Liver (tissue), 9 donors: Measurements from ENCODE around the gene DDX31. TPM values are rescaled to one million over a fixed set of nuclear protein-coding genes. Genes with fewer than 3 reads are reported as not detected.

ENCODE experiments used
- DNase-seq: peaks from one replicate; pipeline ENCODE4 v3.0.0-alpha.2; 2017; ENCODE audit warnings: low spot score
- H3K27ac ChIP-seq, 2 donors: one replicate each; pipeline ENCODE4 v1.7.0; 2013; ENCODE audit warnings: inconsistent platforms in 2 of 2, low read length in 2 of 2, control low read depth in 1 of 2, low read depth in 1 of 2, mild to moderate bottlenecking in 1 of 2
- H3K27me3 ChIP-seq, 4 donors: one replicate each; pipeline versions ENCODE4 v1.6.1 to v1.7.0; 2013; ENCODE audit warnings: low read length in 3 of 4, inconsistent platforms in 1 of 4, mild to moderate bottlenecking in 1 of 4, moderate library complexity in 1 of 4; ENCODE audit not compliant: control insufficient read depth in 4 of 4, insufficient read depth in 4 of 4
- H3K36me3 ChIP-seq, 4 donors: one replicate each; pipeline versions ENCODE4 v1.6.1 to v1.7.0; 2013; ENCODE audit warnings: low read length in 3 of 4, mild to moderate bottlenecking in 3 of 4, low read depth in 1 of 4, moderate library complexity in 1 of 4; ENCODE audit not compliant: control insufficient read depth in 4 of 4, insufficient read depth in 3 of 4
- H3K4me1 ChIP-seq, 4 donors: one replicate each; pipeline versions ENCODE4 v1.6.1 to v1.7.0; 2013; ENCODE audit warnings: low read length in 3 of 4, mild to moderate bottlenecking in 3 of 4, moderate library complexity in 1 of 4; ENCODE audit not compliant: control insufficient read depth in 4 of 4, insufficient read depth in 4 of 4
- H3K4me3 ChIP-seq, 3 donors: one replicate each; pipeline versions ENCODE4 v1.6.1 to v1.7.0; 2013; ENCODE audit warnings: low read length in 3 of 3, control low read depth in 1 of 3, low read depth in 1 of 3, mild to moderate bottlenecking in 1 of 3
- H3K9ac ChIP-seq, 2 donors: one replicate each; pipeline ENCODE4 v1.7.0; 2013; ENCODE audit warnings: low read length in 2 of 2, mild to moderate bottlenecking in 2 of 2, moderate library complexity in 2 of 2, control low read depth in 1 of 2, low read depth in 1 of 2
- H3K9me3 ChIP-seq, 4 donors: one replicate each; pipeline versions ENCODE4 v1.6.1 to v1.7.0; 2013; ENCODE audit warnings: low read length in 3 of 4; ENCODE audit not compliant: control insufficient read depth in 4 of 4
- ATF3 ChIP-seq: IDR thresholded peaks from 2 replicates; pipeline ENCODE4 v1.6.1; 2016; ENCODE audit warnings: antibody characterized with exemption
- EGR1 ChIP-seq, 2 donors: IDR thresholded peaks; 2 replicates each; pipeline ENCODE4 v1.6.1; 2016 to 2018; ENCODE audit warnings: antibody characterized with exemption in 2 of 2, low read depth in 2 of 2
- FOXA1 ChIP-seq: IDR thresholded peaks from 2 replicates; pipeline ENCODE4 v1.6.1; 2016; ENCODE audit warnings: antibody characterized with exemption
- FOXA2 ChIP-seq: IDR thresholded peaks from 2 replicates; pipeline ENCODE4 v1.6.1; 2016; ENCODE audit warnings: antibody characterized with exemption
- GABPA ChIP-seq, 2 donors: IDR thresholded peaks in 1 of 2; conservative IDR thresholded peaks in 1 of 2; 2 replicates each; pipeline ENCODE4 v1.6.1; 2016; ENCODE audit warnings: antibody characterized with exemption in 2 of 2, mild to moderate bottlenecking in 1 of 2, moderate library complexity in 1 of 2
- HNF4A ChIP-seq, 2 donors: conservative IDR thresholded peaks; 2 replicates each; pipeline ENCODE4 v1.6.1; 2016; ENCODE audit warnings: antibody characterized with exemption in 2 of 2, mild to moderate bottlenecking in 2 of 2
- HNF4G ChIP-seq: IDR thresholded peaks from 2 replicates; pipeline ENCODE4 v1.6.1; 2016; ENCODE audit warnings: antibody characterized with exemption
- JUND ChIP-seq, 2 donors: IDR thresholded peaks; 2 replicates each; pipeline ENCODE4 v1.6.1; 2016; ENCODE audit warnings: antibody characterized with exemption in 2 of 2
- MAX ChIP-seq: IDR thresholded peaks from 2 replicates; pipeline ENCODE4 v1.6.1; 2016; ENCODE audit warnings: antibody characterized with exemption
- NR2F2 ChIP-seq: IDR thresholded peaks from 2 replicates; pipeline ENCODE4 v1.6.1; 2016; ENCODE audit warnings: antibody characterized with exemption
- RAD21 ChIP-seq, 2 donors: IDR thresholded peaks; 2 replicates each; pipeline ENCODE4 v1.6.1; 2016; ENCODE audit warnings: antibody characterized with exemption in 2 of 2, mild to moderate bottlenecking in 2 of 2
- REST ChIP-seq: IDR thresholded peaks from 2 replicates; pipeline ENCODE4 v1.6.1; 2016; ENCODE audit warnings: antibody characterized with exemption, mild to moderate bottlenecking
- RXRA ChIP-seq, 2 donors: IDR thresholded peaks; 2 replicates each; pipeline ENCODE4 v1.6.1; 2017 to 2018; ENCODE audit warnings: antibody characterized with exemption in 2 of 2, mild to moderate bottlenecking in 1 of 2
- SP1 ChIP-seq: IDR thresholded peaks from 2 replicates; pipeline ENCODE4 v1.6.1; 2018; ENCODE audit warnings: antibody characterized with exemption, mild to moderate bottlenecking
- TAF1 ChIP-seq: conservative IDR thresholded peaks from 2 replicates; pipeline ENCODE4 v1.6.1; 2016; ENCODE audit warnings: antibody characterized with exemption, mild to moderate bottlenecking
- YY1 ChIP-seq: IDR thresholded peaks from 2 replicates; pipeline ENCODE4 v1.6.1; 2016; ENCODE audit warnings: antibody characterized with exemption, mild to moderate bottlenecking
- ZBTB33 ChIP-seq: IDR thresholded peaks from 2 replicates; pipeline ENCODE4 v1.6.1; 2016; ENCODE audit warnings: antibody characterized with exemption
- WGBS: extraction: QIAGEN DNeasy Blood & Tissue Kit; methylation state at CpG from one replicate; pipeline ENCODE4 v1.1.7; 2013; 5-methylcytosine and 5-hydroxymethylcytosine counted together
- polyA plus RNA-seq, 2 donors: library from polyadenylated mRNA; stranded (reverse) in 1 of 2; unstranded in 1 of 2; fragments of 200-250 nt in 1 of 2; fragments of >200 nt in 1 of 2; fragmentation: Nextera tagmentation in 1 of 2; extraction: Ambion mirVana in 1 of 2; gene quantifications; one replicate each; pipeline versions ENCODE4 v1.2.1 to v1.2.3, GENCODE V29; 2013 to 2015
- total RNA-seq, 2 donors: library from RNA; depleted of rRNA; stranded (reverse); fragments of >200 nt; gene quantifications; one replicate each; pipeline ENCODE4 v1.2.3, GENCODE V29; 2014
- TF ChIP-seq, protein P1 (sequence below): fragments of 150-350 bp; IDR thresholded peaks from 2 replicates; pipeline ENCODE4 v1.5.1; 2017; ENCODE audit warnings: improper control_type of control experiment, low read depth, low read length; ENCODE audit not compliant: missing input control
- donor health status: healthy.
- donor health status: healthy.
- donor health status: healthy.
- donor health status: healthy.
- donor health status: healthy.

Gene DDX31
- total and polyA plus RNA-seq, 4 donors = 2.5 to 9.6 (median 4.5) TPM

DNA sequence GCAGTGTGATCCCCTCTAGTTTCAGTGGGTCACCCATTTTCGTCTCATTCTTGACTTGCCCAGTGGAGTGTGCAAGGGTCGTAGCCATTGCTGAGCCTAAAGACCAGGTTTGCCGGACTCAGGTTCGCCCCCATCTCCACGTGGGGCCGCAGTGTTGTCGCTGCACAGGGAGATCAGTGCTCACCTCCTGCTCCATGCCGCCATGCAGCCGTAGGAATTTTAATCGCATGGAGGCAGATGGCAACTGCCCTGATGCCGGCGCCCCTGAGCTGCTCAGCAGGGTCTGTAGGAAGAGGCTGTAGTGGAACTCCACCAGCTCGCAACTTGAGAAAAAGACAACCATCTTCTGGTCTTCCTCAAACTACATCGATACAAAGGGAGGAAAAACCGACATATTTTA lies 24.1 kb downstream of the DDX31 start:
- Histone ChIP-seq H3K4me1 (no peaks in the 10 kb centered on the region), H3K36me3 (peaks cover 17 to 82% (median 57%) of the 10 kb centered on the region in 4 donors), H3K4me3 (no peak overlapping the region), H3K9me3 (no peaks in the 10 kb centered on the region), H3K27me3 (no peaks in the 10 kb centered on the region), H3K9ac (no peak overlapping the region), H3K27ac (no peak overlapping the region)
- no peak for DNase-seq
- TF ChIP-seq RXRA (IDR thresholded peaks at IDR 0.05) (no peak), EGR1 (IDR thresholded peaks at IDR 0.05; ENCODE audit: low read depth in 2 of 2) (no peak), ATF3 (no peak), SP1 (no peak), HNF4G (no peak), ZBTB33 (no peak), FOXA1 (no peak), HNF4A (conservative IDR thresholded peaks at IDR 0.05) (no peak), REST (no peak), RAD21 (IDR thresholded peaks at IDR 0.05) (no peak), NR2F2 (no peak), TAF1 (no peak), JUND (IDR thresholded peaks at IDR 0.05) (no peak), FOXA2 (no peak), YY1 (no peak), GABPA (IDR thresholded peaks at IDR 0.05 in 1 of 2, conservative IDR thresholded peaks at IDR 0.05 in 1 of 2) (no peak), MAX (no peak)
- TF ChIP-seq, protein P1, sequence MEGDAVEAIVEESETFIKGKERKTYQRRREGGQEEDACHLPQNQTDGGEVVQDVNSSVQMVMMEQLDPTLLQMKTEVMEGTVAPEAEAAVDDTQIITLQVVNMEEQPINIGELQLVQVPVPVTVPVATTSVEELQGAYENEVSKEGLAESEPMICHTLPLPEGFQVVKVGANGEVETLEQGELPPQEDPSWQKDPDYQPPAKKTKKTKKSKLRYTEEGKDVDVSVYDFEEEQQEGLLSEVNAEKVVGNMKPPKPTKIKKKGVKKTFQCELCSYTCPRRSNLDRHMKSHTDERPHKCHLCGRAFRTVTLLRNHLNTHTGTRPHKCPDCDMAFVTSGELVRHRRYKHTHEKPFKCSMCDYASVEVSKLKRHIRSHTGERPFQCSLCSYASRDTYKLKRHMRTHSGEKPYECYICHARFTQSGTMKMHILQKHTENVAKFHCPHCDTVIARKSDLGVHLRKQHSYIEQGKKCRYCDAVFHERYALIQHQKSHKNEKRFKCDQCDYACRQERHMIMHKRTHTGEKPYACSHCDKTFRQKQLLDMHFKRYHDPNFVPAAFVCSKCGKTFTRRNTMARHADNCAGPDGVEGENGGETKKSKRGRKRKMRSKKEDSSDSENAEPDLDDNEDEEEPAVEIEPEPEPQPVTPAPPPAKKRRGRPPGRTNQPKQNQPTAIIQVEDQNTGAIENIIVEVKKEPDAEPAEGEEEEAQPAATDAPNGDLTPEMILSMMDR = no peak
- WGBS = 98% methylated on average over 15 of the region's 15 CpGs
